Measurements from ENCODE around the gene MICB. TPM values are rescaled to one million over a fixed set of nuclear protein-coding genes. Genes with fewer than 3 reads are reported as not detected.
A peak's percentile ranks its signal among the peaks of the same experiment; 100 is the strongest.

MICB gene
- polyA plus RNA-seq (2011; rRNA removed) = 6.8 and 7.9 TPM in 2 replicates
- 5.5 and 6.3 TPM in 2 replicates for polyA plus RNA-seq (2012; cell fraction: cytosol; rRNA removed)
- 7.1 TPM in 2 replicates for polyA plus RNA-seq (2012; cell fraction: nucleus; rRNA removed)
- polyA plus RNA-seq (2017; fragmentation: RNase III; extraction: RNeasy Plus Mini Kit Qiagen cat#74134 plus additional on column Dnase treatment) = 5.9 to 7.0 TPM (median 6.8 TPM) in 3 replicates
- polyA minus RNA-seq (2011; rRNA and poly(A)+ RNA removed) = 5.5 and 7.6 TPM in 2 replicates

- ChIA-PET POLR2A (interaction anchor here (0.9 kb wide), 1 partner anchor 44 kb away, joined by 5 read pairs; the partner anchor contains the start of gene DDX39B), CTCF (interaction anchor here (0.9 to 1.1 kb wide), 3 partner anchors 27 to 101 kb away, joined by 4 read pairs; no protein-coding TSS in a partner anchor)
- no peak for FAIRE-seq
- ATAC-seq = peak; percentile 76 to 84
- H3K9me3 ChIP-seq = no peaks in the 10 kb centered on the region
- TF ChIP-seq MAX (IDR thresholded peaks at IDR 0.05) (peak; percentile 39; the same call in 1 of the 2 replicates), CTCF (IDR thresholded peaks at IDR 0.05) (no peak), POLR2A (IDR thresholded peaks at IDR 0.05; ENCODE audit: low read length) (peak; percentile 64), E2F6 (IDR thresholded peaks at IDR 0.05; ENCODE audit: borderline replicate concordance, low read depth) (0 out of 2 replicates have a peak, but pooled peaks have one; percentile 41), PBX3 (IDR thresholded peaks at IDR 0.05) (0 out of 2 replicates have a peak, but pooled peaks have one; percentile 22), GATA3 (IDR thresholded peaks at IDR 0.05; ENCODE audit: borderline replicate concordance) (no peak), PHF8 (IDR thresholded peaks at IDR 0.05; ENCODE audit: borderline replicate concordance, low read depth) (peak; percentile 13; the same call in 1 of the 2 replicates)
- H3K27ac ChIP-seq = peak within 1 kb of the TSS; percentile 73 to 90
- peak within 1 kb of the TSS; percentile 53 for H3K4me3 ChIP-seq
- WGBS (ENCODE audit: missing lambda C conversion rate) = 2% methylated on average over 38 of the region's 64 CpGs
- DNase-seq (ENCODE audit: low read depth in 1 of 2, low spot score in 1 of 2) = peak; percentile 78 to 80
- peak within 1 kb of the TSS; percentile 82 for H3K4me2 ChIP-seq
- peaks cover 10% of the 10 kb centered on the region; the same call in 2 of the 3 replicates for H3K4me1 ChIP-seq
Observed at GRCh38 chr6:31497531-31498476, at the start of gene MICB. TSS of gene MICB (plus strand) at chr6:31498145. CDS start at chr6:31498194, 49 bp downstream.

- no peak for TF ChIP-seq HMGXB4 (CRISPR knock-in tag; IDR thresholded peaks at IDR 0.05; ENCODE audit: borderline replicate concordance)
- no peak for TF ChIP-seq RCOR1 (IDR thresholded peaks at IDR 0.05; ENCODE audit: low read depth, low read length)
- TF ChIP-seq CEBPB (IDR thresholded peaks at IDR 0.05) = no peak
- no peak for TF ChIP-seq NR3C1 (IDR thresholded peaks at IDR 0.05)
- no peak for TF ChIP-seq RARB (CRISPR knock-in tag; IDR thresholded peaks at IDR 0.05)
- no peak for TF ChIP-seq RFX5 (IDR thresholded peaks at IDR 0.05)
- TF ChIP-seq RNF2 (IDR thresholded peaks at IDR 0.05; ENCODE audit: borderline replicate concordance, low read depth) = no peak
- TF ChIP-seq MAX (IDR thresholded peaks at IDR 0.05) = no peak
- no peak for TF ChIP-seq CBX2 (IDR thresholded peaks at IDR 0.05; ENCODE audit: borderline replicate concordance, low read depth)
- TF ChIP-seq CHD4 (IDR thresholded peaks at IDR 0.05; ENCODE audit: borderline replicate concordance) = no peak
- no peak for TF ChIP-seq EHMT2 (IDR thresholded peaks at IDR 0.05; ENCODE audit: low read depth)
- TF ChIP-seq GATA3 (IDR thresholded peaks at IDR 0.05; ENCODE audit: borderline replicate concordance) = no peak
- no peak for TF ChIP-seq JUNB (IDR thresholded peaks at IDR 0.05)
- no peak for TF ChIP-seq ESRRA (IDR thresholded peaks at IDR 0.05; ENCODE audit: borderline replicate concordance, low read length)
- ChIA-PET CTCF (no interaction called here), POLR2A (no interaction called here)
- WGBS (ENCODE audit: missing lambda C conversion rate) = 64% methylated on average over 4 of the region's 4 CpGs
- Histone ChIP-seq H3K4me2 (no peak overlapping the region), H3K9me3 (peaks cover 6% of the 10 kb centered on the region; the same call in 1 of the 3 replicates), H3K4me3 (no peak overlapping the region), H3K27ac (no peak overlapping the region), H3K4me1 (no peaks in the 10 kb centered on the region)
- no peak for FAIRE-seq
- no peak for ATAC-seq
- no peak for DNase-seq (ENCODE audit: low read depth in 1 of 2, low spot score in 1 of 2)
Observed at GRCh38 chr6:31450751-31451150, 47.2 kb upstream of the MICB start.

All from A549 (cell line).